ENCODE measurements around the gene ECSCR.
A peak's percentile ranks its signal among the peaks of the same experiment; 100 is the strongest.
"Not testable (repeated sequence)": the region's sequence is repeated elsewhere in the genome, so short reads cannot be mapped to it uniquely, and the experiment has no call there.

The ECSCR gene

GRCh38 chr5:139443831-139444453, 18.6 kb downstream of the ECSCR start:
- no peak overlapping the region for H3K4me3 Mint-ChIP-seq
- H3K27ac Mint-ChIP-seq = no peak overlapping the region
- no peaks in the 10 kb centered on the region for H3K36me3 Mint-ChIP-seq (ENCODE audit: low read depth)
- peaks cover 31% of the 10 kb centered on the region for H3K27me3 Mint-ChIP-seq (ENCODE audit: low read depth, poor library complexity)
- no peak for TF ChIP-seq CTCF (IDR thresholded peaks at IDR 0.05)
- H3K9me3 Mint-ChIP-seq = no peaks in the 10 kb centered on the region
- peaks cover 30% of the 10 kb centered on the region for H3K4me1 Mint-ChIP-seq
- DNase-seq = no peak

- H3K36me3 Mint-ChIP-seq (ENCODE audit: low read depth) = peaks cover 12% of the 10 kb centered on the region
- not testable (repeated sequence) for H3K9me3 Mint-ChIP-seq, DNase-seq, H3K27ac Mint-ChIP-seq, H3K4me3 Mint-ChIP-seq
- peaks cover 45% of the 10 kb centered on the region for H3K4me1 Mint-ChIP-seq
- peaks cover 13% of the 10 kb centered on the region for H3K27me3 Mint-ChIP-seq (ENCODE audit: low read depth, poor library complexity)
Observed at GRCh38 chr5:139440416-139440815, 22.1 kb downstream of the ECSCR start.

- Mint-ChIP-seq H3K9me3 (no peaks in the 10 kb centered on the region), H3K27me3 (ENCODE audit: low read depth, poor library complexity) (peaks cover 12% of the 10 kb centered on the region), H3K27ac (peak within 1 kb of the TSS; percentile 99), H3K4me3 (peak within 1 kb of the TSS; percentile 96), H3K4me1 (peaks cover 45% of the 10 kb centered on the region), H3K36me3 (ENCODE audit: low read depth) (peaks cover 21% of the 10 kb centered on the region)
- peak; percentile 95 for DNase-seq
- no peak for TF ChIP-seq CTCF (IDR thresholded peaks at IDR 0.05)
Observed at GRCh38 chr5:139439013-139439903, 23.3 kb downstream of the ECSCR start, which contains the start of gene DNAJC18. Gene DNAJC18 (minus strand): TSS chr5:139439525. CDS start chr5:139439445, 80 bp downstream.

GRCh38 chr5:139438707-139439012, 23.9 kb downstream of the ECSCR start:
- no peak overlapping the region for H3K27ac Mint-ChIP-seq
- peaks cover 12% of the 10 kb centered on the region for H3K27me3 Mint-ChIP-seq (ENCODE audit: low read depth, poor library complexity)
- peaks cover 21% of the 10 kb centered on the region for H3K36me3 Mint-ChIP-seq (ENCODE audit: low read depth)
- TF ChIP-seq CTCF (IDR thresholded peaks at IDR 0.05) = no peak
- peaks cover 39% of the 10 kb centered on the region for H3K4me1 Mint-ChIP-seq
- peak overlapping the region; percentile 96 for H3K4me3 Mint-ChIP-seq
- H3K9me3 Mint-ChIP-seq = no peaks in the 10 kb centered on the region
- no peak for DNase-seq

GRCh38 chr5:139435676-139436075, 26.9 kb downstream of the ECSCR start:
- no peaks in the 10 kb centered on the region for H3K27me3 Mint-ChIP-seq (ENCODE audit: low read depth, poor library complexity)
- peaks cover 30% of the 10 kb centered on the region for H3K4me1 Mint-ChIP-seq
- no peaks in the 10 kb centered on the region for H3K9me3 Mint-ChIP-seq
- no peak overlapping the region for H3K27ac Mint-ChIP-seq
- TF ChIP-seq CTCF (IDR thresholded peaks at IDR 0.05) = no peak
- DNase-seq = no peak
- H3K4me3 Mint-ChIP-seq = no peak overlapping the region
- peaks cover 26% of the 10 kb centered on the region for H3K36me3 Mint-ChIP-seq (ENCODE audit: low read depth)

GRCh38 chr5:139431706-139432105, 30.8 kb downstream of the ECSCR start:
- Mint-ChIP-seq H3K4me3 (no peak overlapping the region), H3K36me3 (ENCODE audit: low read depth) (peaks cover 48% of the 10 kb centered on the region), H3K27me3 (ENCODE audit: low read depth, poor library complexity) (no peaks in the 10 kb centered on the region), H3K9me3 (no peaks in the 10 kb centered on the region), H3K4me1 (no peaks in the 10 kb centered on the region), H3K27ac (no peak overlapping the region)
- no peak for TF ChIP-seq CTCF (IDR thresholded peaks at IDR 0.05)
- DNase-seq = no peak
